Type B pancreatic cell (in vitro differentiated cells): ENCODE measurements around the gene SPR. TPM values are rescaled to one million over a fixed set of nuclear protein-coding genes. Genes with fewer than 3 reads are reported as not detected.

Experiments
- DNase-seq: peaks from one replicate; pipeline ENCODE4 v3.0.0; 2021; ENCODE audit warnings: mixed read lengths; ENCODE audit not compliant: unreplicated experiment; ENCODE audit errors: extremely low spot score
- H3K27ac Mint-ChIP-seq: 2 replicates; pipeline ENCODE4 v1.8.0; 2021; ENCODE audit warnings: mild to moderate bottlenecking, mixed read lengths
- H3K27me3 Mint-ChIP-seq: 2 replicates; pipeline ENCODE4 v1.8.0; 2021; ENCODE audit warnings: mixed read lengths
- H3K36me3 Mint-ChIP-seq: 2 replicates; pipeline ENCODE4 v1.8.0; 2021; ENCODE audit warnings: mixed read lengths
- H3K4me1 Mint-ChIP-seq: one replicate; pipeline ENCODE4 v1.8.0; 2021; ENCODE audit warnings: mixed read lengths; ENCODE audit not compliant: unreplicated experiment
- H3K4me3 Mint-ChIP-seq: 2 replicates; pipeline ENCODE4 v1.8.0; 2021; ENCODE audit warnings: mild to moderate bottlenecking, mixed read lengths
- H3K9me3 Mint-ChIP-seq: 2 replicates; pipeline ENCODE4 v1.8.0; 2021; ENCODE audit warnings: mixed read lengths
- CTCF ChIP-seq: fragments of 200-600 bp; sonication (generic); conservative IDR thresholded peaks from 2 replicates; pipeline ENCODE4 v1.5.0; 2021; ENCODE audit warnings: antibody characterized with exemption, mild to moderate bottlenecking
- total RNA-seq: library from RNA; stranded (reverse); gene quantifications from 2 replicates; pipeline ENCODE4 v1.2.1, GENCODE V29; 2021; ENCODE audit warnings: low replicate concordance

Gene SPR
- total RNA-seq, 1 donor from 2014 or later = 12.4 TPM

DNA sequence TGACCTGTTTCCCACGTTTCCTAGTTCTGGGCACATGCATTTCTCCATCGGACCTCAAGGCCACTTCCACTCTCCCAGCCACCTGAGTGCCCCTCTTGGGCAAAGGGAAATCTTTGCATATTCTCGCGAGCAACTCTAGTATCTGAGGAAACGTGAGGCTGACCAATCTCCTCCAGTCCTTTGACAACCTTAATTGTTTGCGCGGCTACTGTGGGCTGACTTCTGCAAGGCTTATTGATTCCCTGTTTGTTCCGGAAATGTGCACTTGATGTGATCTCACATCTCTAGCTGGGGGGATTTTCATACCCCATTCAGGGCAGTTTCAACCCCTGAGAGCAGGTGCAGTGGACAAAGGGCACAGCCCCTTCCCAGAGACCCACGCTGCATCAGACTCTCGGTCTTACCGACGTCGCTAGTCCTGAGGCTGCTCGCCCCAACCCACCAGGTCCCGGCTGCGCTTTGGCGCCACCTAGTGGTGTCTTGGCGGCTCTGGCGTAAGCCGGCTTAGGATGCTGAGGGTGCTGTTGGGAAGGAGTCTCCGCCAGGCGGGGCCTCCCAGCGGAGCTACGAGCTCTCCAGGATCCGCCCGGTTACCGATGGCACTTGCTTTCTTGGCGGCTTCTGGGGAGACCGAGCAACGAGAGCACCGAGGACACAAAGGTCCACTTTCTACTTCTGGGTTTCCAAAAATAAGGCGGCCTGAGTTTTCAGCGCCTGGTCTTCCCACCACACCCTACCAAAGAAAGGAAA is 24.8 kb upstream of the SPR start:
- Mint-ChIP-seq H3K36me3 (no peaks in the 10 kb centered on the region), H3K27ac (peak overlapping the region; percentile 40), H3K4me3 (peak overlapping the region; percentile 87), H3K4me1 (peaks cover 8% of the 10 kb centered on the region), H3K9me3 (no peaks in the 10 kb centered on the region), H3K27me3 (peaks cover 54% of the 10 kb centered on the region)
- TF ChIP-seq CTCF = peak; percentile 100
- peak; percentile 94 for DNase-seq

GRCh38 chr2:72863046-72863445 is 24.2 kb upstream of the SPR start:
- no peaks in the 10 kb centered on the region for H3K9me3 Mint-ChIP-seq
- peak overlapping the region; percentile 87 for H3K4me3 Mint-ChIP-seq
- H3K36me3 Mint-ChIP-seq = no peaks in the 10 kb centered on the region
- peaks cover 50% of the 10 kb centered on the region for H3K27me3 Mint-ChIP-seq
- no peak for TF ChIP-seq CTCF
- no peak overlapping the region for H3K27ac Mint-ChIP-seq
- no peak for DNase-seq
- H3K4me1 Mint-ChIP-seq = peaks cover 8% of the 10 kb centered on the region

GRCh38 chr2:72864500-72864899 is 22.7 kb upstream of the SPR start:
- peaks cover 8% of the 10 kb centered on the region for H3K4me1 Mint-ChIP-seq
- peaks cover 56% of the 10 kb centered on the region for H3K27me3 Mint-ChIP-seq

DNA sequence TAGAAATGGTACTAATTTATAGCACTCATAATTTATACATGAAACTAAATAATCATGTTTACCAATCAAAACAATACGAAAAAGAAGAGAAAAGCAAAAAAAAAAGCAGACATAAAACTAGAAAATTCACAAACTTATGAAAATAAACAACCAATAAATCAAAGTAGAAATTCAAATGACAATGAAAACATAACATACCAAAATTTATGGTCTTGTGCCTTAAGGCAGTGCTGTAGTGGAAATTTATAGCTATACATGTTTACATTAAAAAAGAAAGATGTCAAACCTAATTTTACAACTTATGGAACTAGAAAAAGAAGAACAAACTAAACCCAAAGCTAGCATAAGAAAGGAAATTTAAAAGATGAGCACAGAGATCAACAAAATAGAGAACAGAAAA is 16.1 kb upstream of the SPR start:
- TF ChIP-seq CTCF = no peak
- DNase-seq = no peak
- Mint-ChIP-seq H3K27ac (no peak overlapping the region), H3K36me3 (no peaks in the 10 kb centered on the region), H3K4me1 (no peaks in the 10 kb centered on the region), H3K4me3 (no peak overlapping the region), H3K9me3 (peaks cover 8% of the 10 kb centered on the region), H3K27me3 (peaks cover 50% of the 10 kb centered on the region)

More at GRCh38 chr2:72864500-72864899, 22.7 kb upstream of the SPR start:
- Mint-ChIP-seq H3K36me3 (no peaks in the 10 kb centered on the region), H3K4me3 (no peak overlapping the region), H3K9me3 (no peaks in the 10 kb centered on the region), H3K27ac (no peak overlapping the region)
- no peak for DNase-seq
- TF ChIP-seq CTCF = no peak

GRCh38 chr2:72871880-72872279 is 15.3 kb upstream of the SPR start:
- Mint-ChIP-seq H3K4me3 (no peak overlapping the region), H3K9me3 (peaks cover 8% of the 10 kb centered on the region), H3K4me1 (no peaks in the 10 kb centered on the region), H3K27me3 (peaks cover 49% of the 10 kb centered on the region), H3K27ac (no peak overlapping the region), H3K36me3 (no peaks in the 10 kb centered on the region)
- TF ChIP-seq CTCF = no peak
- no peak for DNase-seq
